Measurements from ENCODE around the gene MRPL34. TPM values are rescaled to one million over a fixed set of nuclear protein-coding genes. Genes with fewer than 3 reads are reported as not detected.
A peak's percentile ranks its signal among the peaks of the same experiment; 100 is the strongest.

MRPL34 gene
- total and polyA plus RNA-seq, 9 of the 15 experiments (the other 6 are each of a cell fraction or from before 2014, with no cell fraction given), result 11.5 to 256 (median 72.5) TPM

DNA sequence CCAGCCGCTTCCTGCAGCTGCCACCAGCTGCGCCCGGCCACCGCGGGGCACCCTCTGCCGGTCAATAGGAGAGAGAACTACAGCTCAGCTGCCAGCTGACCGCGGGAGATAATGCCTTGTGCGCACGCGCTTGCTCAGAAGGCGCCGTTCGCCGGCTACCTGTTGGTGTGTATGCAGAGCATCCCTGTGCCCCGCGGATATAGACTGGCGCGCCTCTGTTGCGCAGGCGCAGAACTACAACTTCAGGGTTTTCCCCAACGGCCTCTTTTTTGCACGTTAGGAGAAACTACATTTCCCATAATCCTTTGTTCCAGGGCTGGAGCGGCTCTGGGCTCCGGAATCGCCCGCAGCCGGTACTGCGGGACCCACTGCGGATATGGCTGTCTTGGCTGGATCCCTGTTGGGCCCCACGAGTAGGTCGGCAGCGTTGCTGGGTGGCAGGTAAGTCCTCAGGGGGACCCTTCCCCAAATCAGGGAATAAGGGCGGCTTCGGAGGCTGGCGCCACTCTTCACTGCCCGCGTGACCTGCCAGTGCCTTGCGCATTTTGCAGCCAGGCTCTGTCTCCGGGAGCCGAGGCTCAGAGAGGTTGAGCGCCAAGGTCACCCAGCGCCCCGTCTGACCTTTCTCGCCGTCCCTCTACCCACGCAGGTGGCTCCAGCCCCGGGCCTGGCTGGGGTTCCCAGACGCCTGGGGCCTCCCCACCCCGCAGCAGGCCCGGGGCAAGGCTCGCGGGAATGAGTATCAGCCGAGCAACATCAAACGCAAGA, at the start of gene MRPL34 (continued):
- no peak for TF ChIP-seq ASH1L (IDR thresholded peaks at IDR 0.05; ENCODE audit: borderline replicate concordance, low read depth, partially characterized antibody)
- TF ChIP-seq, protein P1, sequence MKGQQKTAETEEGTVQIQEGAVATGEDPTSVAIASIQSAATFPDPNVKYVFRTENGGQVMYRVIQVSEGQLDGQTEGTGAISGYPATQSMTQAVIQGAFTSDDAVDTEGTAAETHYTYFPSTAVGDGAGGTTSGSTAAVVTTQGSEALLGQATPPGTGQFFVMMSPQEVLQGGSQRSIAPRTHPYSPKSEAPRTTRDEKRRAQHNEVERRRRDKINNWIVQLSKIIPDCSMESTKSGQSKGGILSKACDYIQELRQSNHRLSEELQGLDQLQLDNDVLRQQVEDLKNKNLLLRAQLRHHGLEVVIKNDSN (CRISPR knock-in tag; IDR thresholded peaks at IDR 0.05), result peak; percentile 87
- TF ChIP-seq NUFIP1 (IDR thresholded peaks at IDR 0.05; ENCODE audit: partially characterized antibody), result peak; percentile 57
- 0 out of 2 replicates have a peak, but pooled peaks have one; percentile 12 for TF ChIP-seq RFX5 (IDR thresholded peaks at IDR 0.05; ENCODE audit: low read depth, low read length)
- TF ChIP-seq, protein P2, sequence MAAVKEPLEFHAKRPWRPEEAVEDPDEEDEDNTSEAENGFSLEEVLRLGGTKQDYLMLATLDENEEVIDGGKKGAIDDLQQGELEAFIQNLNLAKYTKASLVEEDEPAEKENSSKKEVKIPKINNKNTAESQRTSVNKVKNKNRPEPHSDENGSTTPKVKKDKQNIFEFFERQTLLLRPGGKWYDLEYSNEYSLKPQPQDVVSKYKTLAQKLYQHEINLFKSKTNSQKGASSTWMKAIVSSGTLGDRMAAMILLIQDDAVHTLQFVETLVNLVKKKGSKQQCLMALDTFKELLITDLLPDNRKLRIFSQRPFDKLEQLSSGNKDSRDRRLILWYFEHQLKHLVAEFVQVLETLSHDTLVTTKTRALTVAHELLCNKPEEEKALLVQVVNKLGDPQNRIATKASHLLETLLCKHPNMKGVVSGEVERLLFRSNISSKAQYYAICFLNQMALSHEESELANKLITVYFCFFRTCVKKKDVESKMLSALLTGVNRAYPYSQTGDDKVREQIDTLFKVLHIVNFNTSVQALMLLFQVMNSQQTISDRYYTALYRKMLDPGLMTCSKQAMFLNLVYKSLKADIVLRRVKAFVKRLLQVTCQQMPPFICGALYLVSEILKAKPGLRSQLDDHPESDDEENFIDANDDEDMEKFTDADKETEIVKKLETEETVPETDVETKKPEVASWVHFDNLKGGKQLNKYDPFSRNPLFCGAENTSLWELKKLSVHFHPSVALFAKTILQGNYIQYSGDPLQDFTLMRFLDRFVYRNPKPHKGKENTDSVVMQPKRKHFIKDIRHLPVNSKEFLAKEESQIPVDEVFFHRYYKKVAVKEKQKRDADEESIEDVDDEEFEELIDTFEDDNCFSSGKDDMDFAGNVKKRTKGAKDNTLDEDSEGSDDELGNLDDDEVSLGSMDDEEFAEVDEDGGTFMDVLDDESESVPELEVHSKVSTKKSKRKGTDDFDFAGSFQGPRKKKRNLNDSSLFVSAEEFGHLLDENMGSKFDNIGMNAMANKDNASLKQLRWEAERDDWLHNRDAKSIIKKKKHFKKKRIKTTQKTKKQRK (IDR thresholded peaks at IDR 0.05; ENCODE audit: borderline replicate concordance, low read depth, low read length), result no peak
- TF ChIP-seq, protein P3, sequence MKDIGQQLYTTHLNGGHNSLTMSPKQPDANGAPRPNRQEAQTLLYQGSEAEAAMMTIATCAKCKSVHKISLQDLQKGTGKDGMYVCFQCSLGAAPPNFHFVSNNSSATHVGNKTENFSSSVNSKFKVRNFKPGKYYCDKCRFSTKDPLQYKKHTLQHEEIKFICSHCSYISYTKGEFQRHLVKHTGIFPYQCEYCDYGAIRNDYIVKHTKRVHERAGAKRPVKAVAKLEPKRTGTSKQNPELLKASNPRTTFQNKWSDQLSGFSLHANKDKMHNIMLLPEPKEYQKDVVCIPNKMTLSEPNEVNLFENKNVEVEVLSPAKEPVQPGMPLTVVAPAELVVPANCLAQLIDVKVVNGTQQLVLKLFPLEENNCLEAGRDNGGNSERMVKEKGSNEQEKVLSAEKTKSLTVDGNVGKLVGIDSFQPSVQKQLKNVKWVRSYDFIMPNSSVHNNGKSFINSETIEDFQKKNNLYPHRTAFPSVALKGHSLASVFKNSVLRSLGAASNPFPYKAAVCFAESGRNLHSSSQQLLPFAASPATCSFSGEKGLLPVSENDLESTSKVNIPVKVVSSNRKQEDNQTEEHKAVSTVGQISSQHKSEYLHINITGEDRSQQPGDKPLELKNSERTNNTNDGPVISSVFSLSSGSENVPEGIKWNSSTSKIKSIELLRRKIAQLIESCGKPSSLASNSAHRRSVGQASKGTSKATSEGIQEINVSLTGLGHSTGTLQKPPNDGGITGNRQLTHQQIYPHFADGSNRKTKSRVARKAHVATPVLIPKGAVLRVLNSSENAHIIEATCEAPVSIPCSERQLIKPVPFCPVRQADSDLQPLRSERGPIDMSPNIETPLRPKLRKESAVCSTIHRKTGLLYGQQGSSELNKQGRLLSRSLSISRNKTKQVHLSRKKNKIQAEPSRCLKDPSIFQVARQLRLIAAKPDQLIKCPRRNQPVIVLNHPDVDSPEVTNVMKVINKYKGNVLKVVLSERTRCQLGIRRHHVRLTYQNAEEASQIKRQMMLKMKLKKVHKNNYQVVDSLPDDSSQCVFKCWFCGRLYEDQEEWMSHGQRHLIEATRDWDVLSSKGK (CRISPR knock-in tag; IDR thresholded peaks at IDR 0.05), result no peak
- TF ChIP-seq, protein P4, sequence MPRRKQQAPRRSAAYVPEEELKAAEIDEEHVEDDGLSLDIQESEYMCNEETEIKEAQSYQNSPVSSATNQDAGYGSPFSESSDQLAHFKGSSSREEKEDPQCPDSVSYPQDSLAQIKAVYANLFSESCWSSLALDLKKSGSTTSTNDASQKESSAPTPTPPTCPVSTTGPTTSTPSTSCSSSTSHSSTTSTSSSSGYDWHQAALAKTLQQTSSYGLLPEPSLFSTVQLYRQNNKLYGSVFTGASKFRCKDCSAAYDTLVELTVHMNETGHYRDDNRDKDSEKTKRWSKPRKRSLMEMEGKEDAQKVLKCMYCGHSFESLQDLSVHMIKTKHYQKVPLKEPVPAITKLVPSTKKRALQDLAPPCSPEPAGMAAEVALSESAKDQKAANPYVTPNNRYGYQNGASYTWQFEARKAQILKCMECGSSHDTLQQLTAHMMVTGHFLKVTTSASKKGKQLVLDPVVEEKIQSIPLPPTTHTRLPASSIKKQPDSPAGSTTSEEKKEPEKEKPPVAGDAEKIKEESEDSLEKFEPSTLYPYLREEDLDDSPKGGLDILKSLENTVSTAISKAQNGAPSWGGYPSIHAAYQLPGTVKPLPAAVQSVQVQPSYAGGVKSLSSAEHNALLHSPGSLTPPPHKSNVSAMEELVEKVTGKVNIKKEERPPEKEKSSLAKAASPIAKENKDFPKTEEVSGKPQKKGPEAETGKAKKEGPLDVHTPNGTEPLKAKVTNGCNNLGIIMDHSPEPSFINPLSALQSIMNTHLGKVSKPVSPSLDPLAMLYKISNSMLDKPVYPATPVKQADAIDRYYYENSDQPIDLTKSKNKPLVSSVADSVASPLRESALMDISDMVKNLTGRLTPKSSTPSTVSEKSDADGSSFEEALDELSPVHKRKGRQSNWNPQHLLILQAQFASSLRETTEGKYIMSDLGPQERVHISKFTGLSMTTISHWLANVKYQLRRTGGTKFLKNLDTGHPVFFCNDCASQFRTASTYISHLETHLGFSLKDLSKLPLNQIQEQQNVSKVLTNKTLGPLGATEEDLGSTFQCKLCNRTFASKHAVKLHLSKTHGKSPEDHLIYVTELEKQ (CRISPR knock-in tag; IDR thresholded peaks at IDR 0.05), result no peak
- TF ChIP-seq TAL1 (IDR thresholded peaks at IDR 0.05), result 0 out of 2 replicates have a peak, but pooled peaks have one; percentile 8
- peak; percentile 81 for TF ChIP-seq BHLHE40 (IDR thresholded peaks at IDR 0.05; ENCODE audit: low read length)
- TF ChIP-seq, protein P5, sequence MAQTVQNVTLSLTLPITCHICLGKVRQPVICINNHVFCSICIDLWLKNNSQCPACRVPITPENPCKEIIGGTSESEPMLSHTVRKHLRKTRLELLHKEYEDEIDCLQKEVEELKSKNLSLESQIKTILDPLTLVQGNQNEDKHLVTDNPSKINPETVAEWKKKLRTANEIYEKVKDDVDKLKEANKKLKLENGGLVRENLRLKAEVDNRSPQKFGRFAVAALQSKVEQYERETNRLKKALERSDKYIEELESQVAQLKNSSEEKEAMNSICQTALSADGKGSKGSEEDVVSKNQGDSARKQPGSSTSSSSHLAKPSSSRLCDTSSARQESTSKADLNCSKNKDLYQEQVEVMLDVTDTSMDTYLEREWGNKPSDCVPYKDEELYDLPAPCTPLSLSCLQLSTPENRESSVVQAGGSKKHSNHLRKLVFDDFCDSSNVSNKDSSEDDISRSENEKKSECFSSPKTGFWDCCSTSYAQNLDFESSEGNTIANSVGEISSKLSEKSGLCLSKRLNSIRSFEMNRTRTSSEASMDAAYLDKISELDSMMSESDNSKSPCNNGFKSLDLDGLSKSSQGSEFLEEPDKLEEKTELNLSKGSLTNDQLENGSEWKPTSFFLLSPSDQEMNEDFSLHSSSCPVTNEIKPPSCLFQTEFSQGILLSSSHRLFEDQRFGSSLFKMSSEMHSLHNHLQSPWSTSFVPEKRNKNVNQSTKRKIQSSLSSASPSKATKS (CRISPR knock-in tag; IDR thresholded peaks at IDR 0.05), result no peak
- TF ChIP-seq, protein P6, sequence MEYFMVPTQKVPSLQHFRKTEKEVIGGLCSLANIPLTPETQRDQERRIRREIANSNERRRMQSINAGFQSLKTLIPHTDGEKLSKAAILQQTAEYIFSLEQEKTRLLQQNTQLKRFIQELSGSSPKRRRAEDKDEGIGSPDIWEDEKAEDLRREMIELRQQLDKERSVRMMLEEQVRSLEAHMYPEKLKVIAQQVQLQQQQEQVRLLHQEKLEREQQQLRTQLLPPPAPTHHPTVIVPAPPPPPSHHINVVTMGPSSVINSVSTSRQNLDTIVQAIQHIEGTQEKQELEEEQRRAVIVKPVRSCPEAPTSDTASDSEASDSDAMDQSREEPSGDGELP (CRISPR knock-in tag; IDR thresholded peaks at IDR 0.05; ENCODE audit: borderline replicate concordance), result peak; percentile 100

Measured in K562 (cell line).